Liver (tissue), 9 donors: ENCODE results near the gene RAF1. TPM values are rescaled to one million over a fixed set of nuclear protein-coding genes. Genes with fewer than 3 reads are reported as not detected.

Experiments used
- DNase-seq: peaks from one replicate; pipeline ENCODE4 v3.0.0-alpha.2; 2017; ENCODE audit warnings: low spot score
- H3K27ac ChIP-seq, 2 donors: one replicate each; pipeline ENCODE4 v1.7.0; 2013; ENCODE audit warnings: inconsistent platforms in 2 of 2, low read length in 2 of 2, control low read depth in 1 of 2, low read depth in 1 of 2, mild to moderate bottlenecking in 1 of 2
- H3K27me3 ChIP-seq, 4 donors: one replicate each; pipeline versions ENCODE4 v1.6.1 to v1.7.0; 2013; ENCODE audit warnings: low read length in 3 of 4, inconsistent platforms in 1 of 4, mild to moderate bottlenecking in 1 of 4, moderate library complexity in 1 of 4; ENCODE audit not compliant: control insufficient read depth in 4 of 4, insufficient read depth in 4 of 4
- H3K36me3 ChIP-seq, 4 donors: one replicate each; pipeline versions ENCODE4 v1.6.1 to v1.7.0; 2013; ENCODE audit warnings: low read length in 3 of 4, mild to moderate bottlenecking in 3 of 4, low read depth in 1 of 4, moderate library complexity in 1 of 4; ENCODE audit not compliant: control insufficient read depth in 4 of 4, insufficient read depth in 3 of 4
- H3K4me1 ChIP-seq, 4 donors: one replicate each; pipeline versions ENCODE4 v1.6.1 to v1.7.0; 2013; ENCODE audit warnings: low read length in 3 of 4, mild to moderate bottlenecking in 3 of 4, moderate library complexity in 1 of 4; ENCODE audit not compliant: control insufficient read depth in 4 of 4, insufficient read depth in 4 of 4
- H3K4me3 ChIP-seq, 3 donors: one replicate each; pipeline versions ENCODE4 v1.6.1 to v1.7.0; 2013; ENCODE audit warnings: low read length in 3 of 3, control low read depth in 1 of 3, low read depth in 1 of 3, mild to moderate bottlenecking in 1 of 3
- H3K9ac ChIP-seq, 2 donors: one replicate each; pipeline ENCODE4 v1.7.0; 2013; ENCODE audit warnings: low read length in 2 of 2, mild to moderate bottlenecking in 2 of 2, moderate library complexity in 2 of 2, control low read depth in 1 of 2, low read depth in 1 of 2
- H3K9me3 ChIP-seq, 4 donors: one replicate each; pipeline versions ENCODE4 v1.6.1 to v1.7.0; 2013; ENCODE audit warnings: low read length in 3 of 4; ENCODE audit not compliant: control insufficient read depth in 4 of 4
- FOXA1 ChIP-seq: IDR thresholded peaks from 2 replicates; pipeline ENCODE4 v1.6.1; 2016; ENCODE audit warnings: antibody characterized with exemption
- GABPA ChIP-seq, 2 donors: IDR thresholded peaks in 1 of 2; conservative IDR thresholded peaks in 1 of 2; 2 replicates each; pipeline ENCODE4 v1.6.1; 2016; ENCODE audit warnings: antibody characterized with exemption in 2 of 2, mild to moderate bottlenecking in 1 of 2, moderate library complexity in 1 of 2
- HNF4A ChIP-seq, 2 donors: conservative IDR thresholded peaks; 2 replicates each; pipeline ENCODE4 v1.6.1; 2016; ENCODE audit warnings: antibody characterized with exemption in 2 of 2, mild to moderate bottlenecking in 2 of 2
- HNF4G ChIP-seq: IDR thresholded peaks from 2 replicates; pipeline ENCODE4 v1.6.1; 2016; ENCODE audit warnings: antibody characterized with exemption
- JUND ChIP-seq, 2 donors: IDR thresholded peaks; 2 replicates each; pipeline ENCODE4 v1.6.1; 2016; ENCODE audit warnings: antibody characterized with exemption in 2 of 2
- RAD21 ChIP-seq, 2 donors: IDR thresholded peaks; 2 replicates each; pipeline ENCODE4 v1.6.1; 2016; ENCODE audit warnings: antibody characterized with exemption in 2 of 2, mild to moderate bottlenecking in 2 of 2
- RXRA ChIP-seq, 2 donors: IDR thresholded peaks; 2 replicates each; pipeline ENCODE4 v1.6.1; 2017 to 2018; ENCODE audit warnings: antibody characterized with exemption in 2 of 2, mild to moderate bottlenecking in 1 of 2
- TAF1 ChIP-seq: conservative IDR thresholded peaks from 2 replicates; pipeline ENCODE4 v1.6.1; 2016; ENCODE audit warnings: antibody characterized with exemption, mild to moderate bottlenecking
- WGBS: extraction: QIAGEN DNeasy Blood & Tissue Kit; methylation state at CpG from one replicate; pipeline ENCODE4 v1.1.7; 2013; 5-methylcytosine and 5-hydroxymethylcytosine counted together
- polyA plus RNA-seq, 2 donors: library from polyadenylated mRNA; stranded (reverse) in 1 of 2; unstranded in 1 of 2; fragments of 200-250 nt in 1 of 2; fragments of >200 nt in 1 of 2; fragmentation: Nextera tagmentation in 1 of 2; extraction: Ambion mirVana in 1 of 2; gene quantifications; one replicate each; pipeline versions ENCODE4 v1.2.1 to v1.2.3, GENCODE V29; 2013 to 2015
- total RNA-seq, 2 donors: library from RNA; depleted of rRNA; stranded (reverse); fragments of >200 nt; gene quantifications; one replicate each; pipeline ENCODE4 v1.2.3, GENCODE V29; 2014
- TF ChIP-seq, protein P1 (sequence below): fragments of 150-350 bp; IDR thresholded peaks from 2 replicates; pipeline ENCODE4 v1.5.1; 2017; ENCODE audit warnings: improper control_type of control experiment, low read depth, low read length; ENCODE audit not compliant: missing input control
- TF ChIP-seq, protein P2 (sequence below): IDR thresholded peaks from 2 replicates; pipeline ENCODE4 v1.6.1; 2016; ENCODE audit warnings: antibody characterized with exemption
- TF ChIP-seq, protein P3 (sequence below): IDR thresholded peaks from 2 replicates; pipeline ENCODE4 v1.6.1; 2016; ENCODE audit warnings: antibody characterized with exemption, mild to moderate bottlenecking
- donor health status: healthy.
- donor health status: healthy.
- donor health status: healthy.
- donor health status: healthy.
- donor health status: healthy.

The RAF1 gene
- total and polyA plus RNA-seq, 4 donors = 44.3 to 92.3 (median 63.2) TPM

- no peaks in the 10 kb centered on the region for H3K27me3 ChIP-seq
- H3K9ac ChIP-seq = no peak overlapping the region
- no peak for TF ChIP-seq FOXA1
- TF ChIP-seq, protein P1, sequence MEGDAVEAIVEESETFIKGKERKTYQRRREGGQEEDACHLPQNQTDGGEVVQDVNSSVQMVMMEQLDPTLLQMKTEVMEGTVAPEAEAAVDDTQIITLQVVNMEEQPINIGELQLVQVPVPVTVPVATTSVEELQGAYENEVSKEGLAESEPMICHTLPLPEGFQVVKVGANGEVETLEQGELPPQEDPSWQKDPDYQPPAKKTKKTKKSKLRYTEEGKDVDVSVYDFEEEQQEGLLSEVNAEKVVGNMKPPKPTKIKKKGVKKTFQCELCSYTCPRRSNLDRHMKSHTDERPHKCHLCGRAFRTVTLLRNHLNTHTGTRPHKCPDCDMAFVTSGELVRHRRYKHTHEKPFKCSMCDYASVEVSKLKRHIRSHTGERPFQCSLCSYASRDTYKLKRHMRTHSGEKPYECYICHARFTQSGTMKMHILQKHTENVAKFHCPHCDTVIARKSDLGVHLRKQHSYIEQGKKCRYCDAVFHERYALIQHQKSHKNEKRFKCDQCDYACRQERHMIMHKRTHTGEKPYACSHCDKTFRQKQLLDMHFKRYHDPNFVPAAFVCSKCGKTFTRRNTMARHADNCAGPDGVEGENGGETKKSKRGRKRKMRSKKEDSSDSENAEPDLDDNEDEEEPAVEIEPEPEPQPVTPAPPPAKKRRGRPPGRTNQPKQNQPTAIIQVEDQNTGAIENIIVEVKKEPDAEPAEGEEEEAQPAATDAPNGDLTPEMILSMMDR = peak; percentile 5
- TF ChIP-seq RAD21 (IDR thresholded peaks at IDR 0.05) = peak; percentile 20 to 44
- TF ChIP-seq, protein P2, sequence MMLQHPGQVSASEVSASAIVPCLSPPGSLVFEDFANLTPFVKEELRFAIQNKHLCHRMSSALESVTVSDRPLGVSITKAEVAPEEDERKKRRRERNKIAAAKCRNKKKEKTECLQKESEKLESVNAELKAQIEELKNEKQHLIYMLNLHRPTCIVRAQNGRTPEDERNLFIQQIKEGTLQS = no peak
- H3K27ac ChIP-seq = no peak overlapping the region
- no peaks in the 10 kb centered on the region for H3K9me3 ChIP-seq
- H3K4me3 ChIP-seq = no peak overlapping the region
- peaks cover 0 to 3% (median 0%) of the 10 kb centered on the region in 4 donors for H3K4me1 ChIP-seq
- DNase-seq = no peak
- H3K36me3 ChIP-seq = no peaks in the 10 kb centered on the region
- WGBS = 49% methylated on average over 2 of the region's 2 CpGs
These were observed 43.5 kb upstream of the RAF1 start for GRCh38 chr3:12707449-12707848.

- H3K4me3 ChIP-seq = no peak overlapping the region
- H3K4me1 ChIP-seq = peaks cover 0 to 3% (median 0%) of the 10 kb centered on the region in 4 donors
- H3K27me3 ChIP-seq = no peaks in the 10 kb centered on the region
- H3K9ac ChIP-seq = no peak overlapping the region
- peak; percentile 84 to 93 for TF ChIP-seq RAD21 (IDR thresholded peaks at IDR 0.05)
- no peak for TF ChIP-seq HNF4G
- no peak for TF ChIP-seq HNF4A (conservative IDR thresholded peaks at IDR 0.05)
- no peak for TF ChIP-seq GABPA (IDR thresholded peaks at IDR 0.05 in 1 of 2, conservative IDR thresholded peaks at IDR 0.05 in 1 of 2)
- TF ChIP-seq, protein P1 = peak; percentile 82
- TF ChIP-seq RXRA (IDR thresholded peaks at IDR 0.05) = peak; percentile 26 to 65
- no peak overlapping the region for H3K27ac ChIP-seq
- H3K9me3 ChIP-seq = no peaks in the 10 kb centered on the region
- H3K36me3 ChIP-seq = no peaks in the 10 kb centered on the region
- peak; percentile 50 for DNase-seq
- WGBS = 84% methylated on average over 2 of the region's 2 CpGs
These were observed 42.8 kb upstream of the RAF1 start for GRCh38 chr3:12706504-12707253.

GRCh38 chr3:12705981-12706380 lies 42.1 kb upstream of the RAF1 start:
- Histone ChIP-seq H3K4me3 (no peak overlapping the region), H3K27ac (no peak overlapping the region), H3K36me3 (no peaks in the 10 kb centered on the region), H3K27me3 (no peaks in the 10 kb centered on the region), H3K9me3 (no peaks in the 10 kb centered on the region), H3K4me1 (peaks cover 0 to 3% (median 0%) of the 10 kb centered on the region in 4 donors), H3K9ac (no peak overlapping the region)
- TF ChIP-seq RXRA (IDR thresholded peaks at IDR 0.05) (no peak), JUND (IDR thresholded peaks at IDR 0.05) (no peak), GABPA (IDR thresholded peaks at IDR 0.05 in 1 of 2, conservative IDR thresholded peaks at IDR 0.05 in 1 of 2) (no peak), FOXA1 (no peak), TAF1 (no peak)
- TF ChIP-seq, protein P1 = no peak
- TF ChIP-seq, protein P3, sequence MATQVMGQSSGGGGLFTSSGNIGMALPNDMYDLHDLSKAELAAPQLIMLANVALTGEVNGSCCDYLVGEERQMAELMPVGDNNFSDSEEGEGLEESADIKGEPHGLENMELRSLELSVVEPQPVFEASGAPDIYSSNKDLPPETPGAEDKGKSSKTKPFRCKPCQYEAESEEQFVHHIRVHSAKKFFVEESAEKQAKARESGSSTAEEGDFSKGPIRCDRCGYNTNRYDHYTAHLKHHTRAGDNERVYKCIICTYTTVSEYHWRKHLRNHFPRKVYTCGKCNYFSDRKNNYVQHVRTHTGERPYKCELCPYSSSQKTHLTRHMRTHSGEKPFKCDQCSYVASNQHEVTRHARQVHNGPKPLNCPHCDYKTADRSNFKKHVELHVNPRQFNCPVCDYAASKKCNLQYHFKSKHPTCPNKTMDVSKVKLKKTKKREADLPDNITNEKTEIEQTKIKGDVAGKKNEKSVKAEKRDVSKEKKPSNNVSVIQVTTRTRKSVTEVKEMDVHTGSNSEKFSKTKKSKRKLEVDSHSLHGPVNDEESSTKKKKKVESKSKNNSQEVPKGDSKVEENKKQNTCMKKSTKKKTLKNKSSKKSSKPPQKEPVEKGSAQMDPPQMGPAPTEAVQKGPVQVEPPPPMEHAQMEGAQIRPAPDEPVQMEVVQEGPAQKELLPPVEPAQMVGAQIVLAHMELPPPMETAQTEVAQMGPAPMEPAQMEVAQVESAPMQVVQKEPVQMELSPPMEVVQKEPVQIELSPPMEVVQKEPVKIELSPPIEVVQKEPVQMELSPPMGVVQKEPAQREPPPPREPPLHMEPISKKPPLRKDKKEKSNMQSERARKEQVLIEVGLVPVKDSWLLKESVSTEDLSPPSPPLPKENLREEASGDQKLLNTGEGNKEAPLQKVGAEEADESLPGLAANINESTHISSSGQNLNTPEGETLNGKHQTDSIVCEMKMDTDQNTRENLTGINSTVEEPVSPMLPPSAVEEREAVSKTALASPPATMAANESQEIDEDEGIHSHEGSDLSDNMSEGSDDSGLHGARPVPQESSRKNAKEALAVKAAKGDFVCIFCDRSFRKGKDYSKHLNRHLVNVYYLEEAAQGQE = no peak
- TF ChIP-seq, protein P2 = no peak
- WGBS = 85% methylated on average over 1 of the region's 1 CpG
- no peak for DNase-seq
